HG03139 (cell line): ENCODE results near the gene SBF2.
"Not testable (repeated sequence)": the region's sequence is repeated elsewhere in the genome, so short reads cannot be mapped to it uniquely, and the experiment has no call there.

ENCODE experiments used
- ATAC-seq: cut with Tn5 transposase; IDR thresholded peaks from one replicate; pipeline ENCODE4 v1.9.1; 2021; ENCODE audit not compliant: unreplicated experiment

Gene SBF2

GRCh38 chr11:10075141-10075540 is 218.9 kb downstream of the SBF2 start:
- ATAC-seq: no peak

- no peak for ATAC-seq
Measured at GRCh38 chr11:10072841-10073240, 221.2 kb downstream of the SBF2 start.

GRCh38 chr11:10072142-10072541 is 221.9 kb downstream of the SBF2 start:
- no peak for ATAC-seq

GRCh38 chr11:10067629-10068300 is 226.3 kb downstream of the SBF2 start:
- no peak for ATAC-seq

GRCh38 chr11:10066441-10066840 is 227.6 kb downstream of the SBF2 start:
- no peak for ATAC-seq

- ATAC-seq: no peak
Measured at GRCh38 chr11:10064828-10065227, 229.2 kb downstream of the SBF2 start.

GRCh38 chr11:10058356-10058755 is 235.7 kb downstream of the SBF2 start:
- ATAC-seq: no peak

GRCh38 chr11:10051868-10052586 is 242.0 kb downstream of the SBF2 start:
- ATAC-seq: no peak

GRCh38 chr11:10050561-10050960 is 243.5 kb downstream of the SBF2 start:
- no peak for ATAC-seq

GRCh38 chr11:10049756-10050155 is 244.3 kb downstream of the SBF2 start:
- ATAC-seq: no peak

- ATAC-seq: no peak
Measured at GRCh38 chr11:10048350-10048749, 245.7 kb downstream of the SBF2 start.

GRCh38 chr11:10044618-10045017 is 249.4 kb downstream of the SBF2 start:
- ATAC-seq: no peak

GRCh38 chr11:10042699-10043098 is 251.3 kb downstream of the SBF2 start:
- no peak for ATAC-seq

GRCh38 chr11:10041748-10042446 is 252.1 kb downstream of the SBF2 start:
- ATAC-seq: no peak

- no peak for ATAC-seq
Measured at GRCh38 chr11:10041332-10041731, 252.7 kb downstream of the SBF2 start.

- ATAC-seq: no peak
Measured at GRCh38 chr11:10038521-10039302, 255.3 kb downstream of the SBF2 start.

GRCh38 chr11:10035932-10036331 is 258.1 kb downstream of the SBF2 start:
- ATAC-seq: not testable (repeated sequence)

GRCh38 chr11:10032935-10033334 is 261.1 kb downstream of the SBF2 start:
- ATAC-seq: no peak

GRCh38 chr11:10030122-10030490 is 263.9 kb downstream of the SBF2 start:
- ATAC-seq: no peak

- no peak for ATAC-seq
Measured at GRCh38 chr11:10029386-10030121, 264.5 kb downstream of the SBF2 start.

- no peak for ATAC-seq
Measured at GRCh38 chr11:10026514-10026913, 267.5 kb downstream of the SBF2 start.
